IPS-NIHi7 (cell line): ENCODE measurements around the gene PCLO.
"Not testable (repeated sequence)": the region's sequence is repeated elsewhere in the genome, so short reads cannot be mapped to it uniquely, and the experiment has no call there.

ENCODE experiments used
- DNase-seq: peaks from one replicate; pipeline ENCODE4 v3.0.0; 2012; ENCODE audit warnings: mixed read lengths; ENCODE audit errors: extremely low spot score

PCLO gene

GRCh38 chr7:83040484-83040883, 122.2 kb downstream of the PCLO start:
- no peak for DNase-seq

- DNase-seq, result no peak
Observed at GRCh38 chr7:83038787-83039186, 123.9 kb downstream of the PCLO start.

DNA sequence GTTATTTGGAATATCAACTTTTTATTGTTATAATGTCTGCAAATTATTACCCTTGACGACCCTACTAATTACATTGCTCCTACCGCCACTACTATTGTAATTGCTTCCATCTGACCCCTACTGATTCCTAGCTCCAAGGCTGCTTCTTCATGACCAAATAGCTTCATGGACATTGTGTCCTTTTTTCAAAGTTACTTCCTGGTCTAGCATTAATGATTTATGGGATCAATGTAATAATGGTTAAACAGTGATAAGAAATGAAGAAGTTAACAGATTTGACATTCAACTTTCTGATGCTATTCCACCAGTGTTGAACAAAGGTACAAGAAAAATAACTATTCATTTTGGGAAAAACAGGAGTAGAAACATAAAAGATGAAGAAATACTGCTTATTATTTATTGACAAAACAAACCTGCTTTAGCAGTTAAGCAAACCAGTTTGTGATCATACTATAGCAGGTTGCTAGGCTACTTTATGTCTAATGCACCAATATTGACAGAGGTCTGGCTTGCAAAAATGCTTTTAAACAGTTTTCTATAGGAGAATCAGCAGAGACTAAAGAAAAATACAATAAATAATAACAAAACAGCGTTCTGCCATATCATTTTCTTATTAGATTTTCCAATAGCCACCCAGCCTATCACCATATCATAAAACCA, 125.8 kb downstream of the PCLO start:
- no peak for DNase-seq

GRCh38 chr7:83036130-83036529, 126.6 kb downstream of the PCLO start:
- peak; percentile 9 for DNase-seq

DNA sequence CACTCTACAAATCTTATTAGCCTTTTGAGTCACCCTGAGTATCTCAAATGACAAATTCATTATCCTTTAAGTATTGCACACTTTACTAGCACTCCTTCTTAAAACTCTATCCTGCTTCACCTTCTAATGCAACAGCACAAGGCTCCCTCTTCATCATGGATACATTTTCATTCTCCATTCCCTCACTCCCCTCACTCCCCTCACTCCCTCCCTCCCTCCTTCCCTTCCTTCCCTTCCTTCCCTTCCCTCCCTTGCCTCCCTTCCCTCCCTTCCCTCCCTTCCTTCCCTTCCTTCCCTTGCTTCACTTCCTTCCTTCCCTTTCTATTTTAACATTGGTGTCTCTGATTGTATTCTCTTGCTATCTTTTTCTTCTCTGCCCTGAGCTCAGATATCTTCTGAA, 130.5 kb downstream of the PCLO start:
- DNase-seq, result no peak

DNA sequence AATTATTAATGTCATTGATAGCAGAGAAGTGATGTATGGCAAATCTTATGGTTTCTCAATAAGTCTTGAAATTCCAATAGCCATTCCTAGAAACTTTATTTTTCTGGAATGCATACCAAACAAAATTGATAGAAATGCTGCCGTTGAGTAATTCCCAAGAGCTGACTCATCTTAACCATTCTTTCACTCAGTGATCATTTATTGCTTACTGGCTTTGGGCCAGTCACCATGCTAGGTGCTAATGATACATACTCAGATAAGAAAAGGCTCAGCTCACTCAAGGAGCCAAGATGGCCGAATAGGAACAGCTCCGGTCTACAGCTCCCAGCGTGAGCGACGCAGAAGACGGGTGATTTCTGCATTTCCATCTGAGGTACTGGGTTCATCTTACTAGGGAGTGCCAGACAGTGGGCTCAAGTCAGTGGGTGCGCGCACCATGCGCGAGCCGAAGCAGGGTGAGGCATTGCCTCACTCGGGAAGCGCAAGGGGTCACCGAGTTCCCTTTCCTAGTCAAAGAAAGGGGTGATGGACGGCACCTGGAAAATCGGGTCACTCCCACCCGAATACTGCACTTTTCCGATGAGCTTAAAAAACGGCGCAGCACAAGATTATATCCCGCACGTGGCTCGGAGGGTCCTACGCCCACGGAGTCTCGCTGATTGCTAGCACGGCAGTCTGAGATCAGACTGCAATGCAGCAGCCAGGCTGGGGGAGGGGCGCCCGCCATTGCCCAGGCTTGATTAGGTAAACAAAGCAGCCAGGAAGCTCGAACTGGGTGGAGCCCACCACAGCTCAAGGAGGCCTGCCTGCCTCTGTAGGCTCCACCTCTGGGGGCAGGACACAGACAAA, 138.6 kb downstream of the PCLO start:
- DNase-seq, result not testable (repeated sequence)

- DNase-seq, result no peak
Observed at GRCh38 chr7:83021032-83021431, 141.7 kb downstream of the PCLO start.

- no peak for DNase-seq
Observed at GRCh38 chr7:83020161-83020560, 142.5 kb downstream of the PCLO start.

DNA sequence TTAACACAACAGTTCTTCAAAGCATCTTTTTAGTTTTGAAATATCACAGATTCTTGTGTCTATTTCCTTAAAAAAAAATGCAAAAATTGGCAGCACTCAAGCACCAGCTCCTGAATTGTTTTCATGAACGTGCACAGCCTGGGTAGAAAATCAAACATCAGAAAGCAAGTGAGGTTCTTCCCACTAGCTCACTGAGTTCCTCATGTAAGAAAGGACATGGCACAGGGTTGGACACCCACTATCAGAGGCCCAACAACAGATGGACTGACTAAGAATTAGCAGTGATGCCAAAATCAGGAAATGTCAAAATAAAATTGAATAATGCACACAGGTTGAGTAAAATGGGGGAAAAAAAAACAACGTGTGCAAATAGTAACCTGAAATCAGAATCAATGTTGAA, 146.8 kb downstream of the PCLO start:
- DNase-seq, result no peak

DNA sequence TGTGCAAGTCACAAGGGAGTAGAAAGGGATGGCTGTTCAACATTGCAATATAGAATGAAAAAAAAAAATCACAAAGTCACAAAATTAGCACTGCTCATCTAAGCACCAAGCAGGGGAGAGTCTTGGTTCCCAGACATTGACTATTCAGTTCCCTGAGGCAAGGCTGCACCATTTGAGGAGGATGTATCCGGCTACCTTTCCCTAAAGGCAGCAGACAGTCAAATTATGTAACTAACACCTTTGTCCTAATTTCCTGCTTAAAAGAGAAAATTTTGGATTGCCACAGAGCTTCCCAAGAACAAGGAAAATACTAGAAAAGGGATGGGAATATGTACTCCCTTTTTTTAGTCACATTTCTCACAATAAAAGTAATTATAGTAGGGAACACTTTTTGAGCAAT, 148.1 kb downstream of the PCLO start:
- DNase-seq, result no peak

- no peak for DNase-seq
Observed at GRCh38 chr7:83011954-83012353, 150.7 kb downstream of the PCLO start.

- DNase-seq, result no peak
Observed at GRCh38 chr7:83005410-83005809, 157.3 kb downstream of the PCLO start.

DNA sequence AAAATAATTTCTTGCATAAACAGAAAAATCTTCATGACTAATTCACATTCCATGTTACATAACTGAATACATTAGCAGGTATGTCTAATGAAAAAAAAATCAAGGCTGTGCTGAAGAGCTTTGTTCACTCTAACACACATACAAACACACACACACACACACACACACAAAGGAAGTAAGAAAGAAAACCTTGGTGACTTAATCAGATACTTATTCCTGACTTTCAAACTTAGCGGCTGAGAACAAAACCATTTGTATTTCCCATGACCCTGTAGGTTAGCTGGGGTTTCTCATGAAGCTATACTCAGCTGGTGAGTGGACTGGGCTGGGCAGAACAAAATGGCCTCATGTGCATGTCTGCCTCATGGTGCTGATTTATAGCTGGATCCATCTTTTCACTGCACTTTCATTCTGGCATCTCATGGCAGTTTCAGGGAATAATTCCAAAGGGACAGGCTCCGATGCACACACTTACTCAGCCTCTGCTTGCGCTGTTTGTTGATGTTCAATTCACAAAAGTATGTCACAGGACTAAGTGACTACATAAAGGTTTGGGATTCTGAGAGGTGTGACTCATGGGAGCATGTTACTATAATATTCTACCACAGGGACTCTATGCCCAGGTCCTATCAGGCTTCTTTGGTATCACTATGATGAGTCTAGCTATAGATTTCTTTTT, 161.2 kb downstream of the PCLO start:
- no peak for DNase-seq

GRCh38 chr7:82998436-82998835, 164.2 kb downstream of the PCLO start:
- no peak for DNase-seq

DNA sequence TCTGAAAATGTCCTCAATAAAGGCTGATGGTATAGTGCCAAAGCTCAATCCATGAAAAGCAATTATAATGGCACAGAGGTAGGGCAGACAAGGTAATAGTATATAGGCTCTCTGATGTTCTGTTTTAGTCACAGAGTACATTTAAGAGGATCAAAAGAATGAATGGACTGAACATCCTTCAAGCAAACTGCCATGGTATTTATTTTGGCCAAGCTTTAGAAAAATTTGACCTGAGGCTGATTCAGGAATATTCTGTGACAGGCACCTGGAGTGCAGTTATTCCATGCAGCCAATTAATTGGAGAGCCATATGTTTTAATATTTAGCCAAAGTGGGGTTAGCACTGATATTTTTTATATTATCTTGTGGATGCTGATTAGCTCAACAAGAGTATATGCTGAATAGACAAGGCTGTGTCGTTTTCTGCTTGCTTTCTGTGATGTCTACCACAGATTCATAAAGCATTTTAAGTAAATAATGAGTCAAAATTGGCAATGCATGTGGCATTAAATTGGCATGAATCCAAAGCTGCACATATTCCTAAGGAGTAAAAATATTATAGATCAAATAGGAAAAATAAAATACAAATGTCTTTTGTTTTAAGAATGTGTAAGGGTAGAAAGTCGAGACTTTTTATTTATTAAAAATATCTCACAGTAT, 177.4 kb downstream of the PCLO start:
- no peak for DNase-seq

GRCh38 chr7:82980130-82980788, 182.4 kb downstream of the PCLO start:
- DNase-seq, result no peak

DNA sequence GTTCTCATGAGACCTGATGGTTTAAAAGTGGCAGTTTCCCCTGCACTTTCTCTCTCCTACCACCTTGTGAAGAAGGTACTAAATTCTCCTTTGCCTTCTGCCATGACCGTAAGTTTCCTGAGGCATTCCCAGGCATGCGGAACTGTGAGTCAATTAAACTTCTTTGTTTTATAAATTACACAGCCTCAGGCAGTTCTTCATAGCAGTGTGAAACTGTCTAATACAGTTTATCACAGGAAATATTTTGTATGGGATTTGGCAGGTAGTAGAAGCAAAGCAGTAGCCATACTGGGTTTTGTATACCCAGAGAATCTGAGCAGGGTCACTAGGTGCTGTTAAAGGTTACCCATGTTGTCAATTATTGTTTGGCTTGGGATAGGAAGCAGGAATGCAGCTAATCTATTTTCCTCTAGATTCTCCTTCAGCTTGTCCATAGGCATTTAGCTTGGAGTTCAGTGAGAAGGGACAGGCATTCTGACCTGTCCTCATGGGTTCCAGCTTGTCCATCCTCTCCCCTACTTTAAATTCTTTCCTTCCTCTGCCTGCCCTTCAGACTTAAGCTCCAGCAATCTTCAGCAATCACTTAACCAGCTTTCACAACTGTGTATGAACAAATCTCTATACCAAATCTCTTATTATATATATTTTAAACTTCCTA, 186.7 kb downstream of the PCLO start:
- DNase-seq, result no peak

DNA sequence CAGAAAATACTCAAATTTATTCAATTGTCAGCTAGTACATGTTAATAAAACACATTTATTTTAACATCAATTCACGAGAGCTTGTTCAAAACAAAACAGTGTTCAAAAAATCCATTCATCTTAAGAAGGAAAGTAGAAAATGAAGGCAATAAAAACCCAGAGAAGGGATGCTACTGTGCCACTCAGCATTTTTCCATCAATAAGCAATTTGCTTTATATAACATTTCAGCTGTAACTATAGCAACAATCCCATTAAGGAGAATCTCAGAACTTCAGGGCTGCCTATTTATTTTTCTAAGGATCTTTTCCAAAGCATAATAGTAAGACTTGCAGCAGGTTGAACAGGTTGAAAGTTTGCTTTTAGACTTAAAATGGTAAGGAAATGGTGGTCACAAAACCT, 190.5 kb downstream of the PCLO start:
- no peak for DNase-seq

DNA sequence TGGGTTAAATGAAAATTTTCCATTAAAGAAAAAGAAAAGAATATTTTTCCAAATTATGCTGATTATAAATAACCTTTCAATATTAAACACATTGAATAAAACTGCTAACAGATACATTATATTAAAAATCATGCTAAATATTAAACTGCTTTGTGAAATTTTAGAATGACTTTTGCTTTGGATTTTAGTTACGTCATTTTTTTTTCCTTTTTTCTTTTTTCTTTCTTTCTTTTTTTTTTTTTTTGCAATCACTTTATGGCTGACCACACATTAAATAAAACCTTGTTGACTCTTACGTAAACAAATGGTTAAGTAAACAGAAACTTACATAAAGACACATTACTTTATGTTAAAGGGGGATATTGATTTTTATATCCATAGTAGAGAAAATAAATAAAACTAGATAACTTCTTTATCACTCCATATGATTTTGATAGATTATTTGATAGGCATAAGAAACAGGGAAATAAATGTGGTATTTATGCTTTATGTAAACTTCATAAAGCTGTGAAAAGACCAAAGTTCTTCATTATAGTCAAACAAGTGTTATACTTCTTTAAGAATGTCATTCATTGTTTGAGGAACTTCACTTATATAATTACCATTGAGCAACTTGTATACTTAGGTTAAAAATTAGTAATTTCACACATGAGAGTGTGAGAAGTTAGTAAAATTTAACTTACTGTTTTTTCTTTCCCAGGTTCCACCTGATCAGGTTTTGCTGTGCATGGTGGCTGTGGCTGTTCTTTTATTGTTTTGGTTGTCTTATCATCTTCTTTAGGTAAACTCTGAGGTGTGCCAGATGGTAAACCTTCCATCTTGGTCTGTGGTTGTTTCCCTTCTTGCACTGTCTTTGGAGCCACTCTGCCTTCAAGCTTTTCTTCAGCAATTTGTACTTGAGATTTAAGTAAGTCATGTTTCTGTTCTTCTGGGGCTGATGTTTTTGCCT, 197.3 kb downstream of the PCLO start:
- DNase-seq, result no peak
